ENCODE measurements around the gene BLOC1S3. TPM values are rescaled to one million over a fixed set of nuclear protein-coding genes. Genes with fewer than 3 reads are reported as not detected.
A peak's percentile ranks its signal among the peaks of the same experiment; 100 is the strongest.

The BLOC1S3 gene
- total RNA-seq, 3 donors from 2014 or later (not counting 1 experiment from before 2014, with no cell fraction given): 20.9 to 26.3 (median 21.8) TPM

GRCh38 chr19:45151821-45152503, 26.6 kb upstream of the BLOC1S3 start:
- Mint-ChIP-seq H3K27ac (no peak overlapping the region), H3K27me3 (ENCODE audit: low read depth in 2 of 2) (peaks cover 1 to 7% of the 10 kb centered on the region in 2 donors), H3K4me3 (peak overlapping the region; percentile 84), H3K36me3 (no peaks in the 10 kb centered on the region), H3K4me1 (peaks cover 14 to 24% of the 10 kb centered on the region in 2 donors), H3K9me3 (no peaks in the 10 kb centered on the region)
- Histone ChIP-seq H3K27me3 (ENCODE audit: control insufficient read depth, insufficient read depth, low read length) (peaks cover 6% of the 10 kb centered on the region), H3K4me3 (ENCODE audit: low read length) (no peak overlapping the region), H3K36me3 (ENCODE audit: control insufficient read depth, insufficient read depth, low read length) (no peaks in the 10 kb centered on the region), H3K4me1 (ENCODE audit: control insufficient read depth, insufficient read depth, low read length) (peaks cover 33% of the 10 kb centered on the region), H3K9me3 (ENCODE audit: control insufficient read depth, insufficient read depth, low read length) (no peaks in the 10 kb centered on the region), H3K27ac (ENCODE audit: low read length) (no peak overlapping the region)
- no peak for TF ChIP-seq CTCF (IDR thresholded peaks at IDR 0.05)
- WGBS (ENCODE audit: insufficient coverage): 21% methylated on average over 64 of the region's 64 CpGs
- ATAC-seq (no peak), DNase-seq (no peak)
- intact Hi-C loops (cut with micrococcal nuclease): no loop called here

- 4% methylated on average over 91 of the region's 91 CpGs for WGBS (ENCODE audit: insufficient coverage)
- no peak overlapping the region for H3K27ac ChIP-seq (ENCODE audit: low read length)
- peaks cover 14 to 24% of the 10 kb centered on the region in 2 donors for H3K4me1 Mint-ChIP-seq
- H3K4me1 ChIP-seq (ENCODE audit: control insufficient read depth, insufficient read depth, low read length): peaks cover 33% of the 10 kb centered on the region
- TF ChIP-seq CTCF (IDR thresholded peaks at IDR 0.05): no peak
- H3K4me3 Mint-ChIP-seq: peak overlapping the region; percentile 84
- H3K4me3 ChIP-seq (ENCODE audit: low read length): peak overlapping the region; percentile 21
- DNase-seq: peak; percentile 47 to 74
- ATAC-seq: peak; percentile 78 to 81 (median 80)
- no peaks in the 10 kb centered on the region for H3K36me3 ChIP-seq (ENCODE audit: control insufficient read depth, insufficient read depth, low read length)
- no peaks in the 10 kb centered on the region for H3K9me3 ChIP-seq (ENCODE audit: control insufficient read depth, insufficient read depth, low read length)
- peak overlapping the region; percentile 56 to 58 for H3K27ac Mint-ChIP-seq
- intact Hi-C loops (cut with micrococcal nuclease): no loop called here
- peaks cover 5 to 11% of the 10 kb centered on the region in 2 donors for H3K27me3 Mint-ChIP-seq (ENCODE audit: low read depth in 2 of 2)
- H3K9me3 Mint-ChIP-seq: no peaks in the 10 kb centered on the region
- H3K36me3 Mint-ChIP-seq: no peaks in the 10 kb centered on the region
- H3K27me3 ChIP-seq (ENCODE audit: control insufficient read depth, insufficient read depth, low read length): peaks cover 6% of the 10 kb centered on the region
Observed at GRCh38 chr19:45152504-45153338, 25.9 kb upstream of the BLOC1S3 start.

GRCh38 chr19:45153339-45154063, 25.1 kb upstream of the BLOC1S3 start:
- H3K27me3 ChIP-seq (ENCODE audit: control insufficient read depth, insufficient read depth, low read length): peaks cover 6% of the 10 kb centered on the region
- WGBS (ENCODE audit: insufficient coverage): 4% methylated on average over 69 of the region's 69 CpGs
- no peak overlapping the region for H3K4me3 ChIP-seq (ENCODE audit: low read length)
- DNase-seq: peak in 1 of 2 donors; percentile 64
- H3K9me3 ChIP-seq (ENCODE audit: control insufficient read depth, insufficient read depth, low read length): no peaks in the 10 kb centered on the region
- intact Hi-C loops (cut with micrococcal nuclease): no loop called here
- H3K27ac ChIP-seq (ENCODE audit: low read length): no peak overlapping the region
- H3K4me3 Mint-ChIP-seq: peak overlapping the region; percentile 84
- ATAC-seq: peak in 2 of 3 donors; percentile 15 to 32
- peak overlapping the region; percentile 56 to 58 for H3K27ac Mint-ChIP-seq
- peaks cover 33% of the 10 kb centered on the region for H3K4me1 ChIP-seq (ENCODE audit: control insufficient read depth, insufficient read depth, low read length)
- no peaks in the 10 kb centered on the region for H3K36me3 ChIP-seq (ENCODE audit: control insufficient read depth, insufficient read depth, low read length)
- peaks cover 5 to 18% of the 10 kb centered on the region in 2 donors for H3K27me3 Mint-ChIP-seq (ENCODE audit: low read depth in 2 of 2)
- no peaks in the 10 kb centered on the region for H3K36me3 Mint-ChIP-seq
- no peak for TF ChIP-seq CTCF (IDR thresholded peaks at IDR 0.05)
- peaks cover 14 to 24% of the 10 kb centered on the region in 2 donors for H3K4me1 Mint-ChIP-seq
- H3K9me3 Mint-ChIP-seq: no peaks in the 10 kb centered on the region
